Sigmoid colon (tissue), 7 donors: ENCODE results near the gene ESR1. TPM values are rescaled to one million over a fixed set of nuclear protein-coding genes. Genes with fewer than 3 reads are reported as not detected.

Source experiments
- DNase-seq: peaks from one replicate; pipeline ENCODE4 v3.0.0-alpha.2; 2019
- H3K27ac ChIP-seq, 4 donors: fragments of 200-600 bp; sonication (generic); one replicate each; pipeline ENCODE4 v1.5.1; 2016 to 2019; ENCODE audit warnings: mild to moderate bottlenecking in 1 of 4
- H3K27me3 ChIP-seq, 3 donors: fragments of 200-600 bp; sonication (generic); one replicate each; pipeline ENCODE4 v1.5.1; 2019; ENCODE audit warnings: mild to moderate bottlenecking in 1 of 3
- H3K36me3 ChIP-seq, 4 donors: fragments of 200-600 bp; sonication (generic); one replicate each; pipeline ENCODE4 v1.5.1; 2016 to 2019
- H3K4me1 ChIP-seq, 4 donors: fragments of 200-600 bp; sonication (generic); one replicate each; pipeline ENCODE4 v1.5.1; 2017 to 2019
- H3K4me3 ChIP-seq, 4 donors: fragments of 200-600 bp; sonication (generic); one replicate each; pipeline ENCODE4 v1.5.1; 2017 to 2019; ENCODE audit warnings: mild to moderate bottlenecking in 2 of 4, moderate library complexity in 1 of 4
- H3K9me3 ChIP-seq, 4 donors: fragments of 200-600 bp in 3 of 4; sonication (generic) in 3 of 4; one replicate each; pipeline versions ENCODE4 v1.5.1 to v1.6.1; 2013 to 2019
- EP300 ChIP-seq, 4 donors: sonication (generic); formaldehyde crosslinking; IDR thresholded peaks; one replicate each; pipeline ENCODE4 v1.6.1; 2017; ENCODE audit warnings: antibody characterized with exemption in 4 of 4
- POLR2A ChIP-seq, 2 donors: fragments of 450-650 bp; IDR thresholded peaks; one replicate each; pipeline ENCODE4 v1.6.1; 2016; ENCODE audit warnings: antibody characterized with exemption in 2 of 2, mild to moderate bottlenecking in 2 of 2, moderate library complexity in 2 of 2
- POLR2AphosphoS5 ChIP-seq, 4 donors: sonication (generic); formaldehyde crosslinking; IDR thresholded peaks; one replicate each; pipeline ENCODE4 v1.6.1; 2017; ENCODE audit warnings: antibody characterized with exemption in 4 of 4
- WGBS, 2 donors: extraction: QIAGEN DNeasy Blood & Tissue Kit; methylation state at CpG; one replicate each; pipeline ENCODE4 v1.1.7; 2013; 5-methylcytosine and 5-hydroxymethylcytosine counted together
- intact Hi-C: fragments of 100-400 bp; cut with DNase I; formaldehyde crosslinking; loops from one replicate; pipeline ENCODE4 v1.15.1; 2023
- polyA plus RNA-seq, 3 donors: library from polyadenylated mRNA; stranded (reverse); fragments of 200-250 nt; gene quantifications; one replicate each; pipeline ENCODE4 v1.2.3, GENCODE V29; 2013
- total RNA-seq, 4 donors: library from RNA; depleted of rRNA; stranded (reverse); fragments of >200 nt; gene quantifications; one replicate each; pipeline ENCODE4 v1.1.0, GENCODE V29; 2016
- TF ChIP-seq, protein P1 (sequence below), 4 experiments: fragments of 450-650 bp in 3 of 4; fragments of 200-600 bp in 1 of 4; IDR thresholded peaks; one replicate each; pipeline ENCODE4 v1.5.1; 2016 to 2019; ENCODE audit warnings: antibody characterized with exemption in 4 of 4, mild to moderate bottlenecking in 3 of 4, moderate library complexity in 2 of 4
- donor health status: healthy with polysubstance abuse.
- donor health status: Bipolar disorder and iron deficiency.
- donor health status: healthy.

The ESR1 gene
- total and polyA plus RNA-seq, 7 donors = under 0.01 to 2.2 (median 0.91) TPM; not detected in 1

DNA sequence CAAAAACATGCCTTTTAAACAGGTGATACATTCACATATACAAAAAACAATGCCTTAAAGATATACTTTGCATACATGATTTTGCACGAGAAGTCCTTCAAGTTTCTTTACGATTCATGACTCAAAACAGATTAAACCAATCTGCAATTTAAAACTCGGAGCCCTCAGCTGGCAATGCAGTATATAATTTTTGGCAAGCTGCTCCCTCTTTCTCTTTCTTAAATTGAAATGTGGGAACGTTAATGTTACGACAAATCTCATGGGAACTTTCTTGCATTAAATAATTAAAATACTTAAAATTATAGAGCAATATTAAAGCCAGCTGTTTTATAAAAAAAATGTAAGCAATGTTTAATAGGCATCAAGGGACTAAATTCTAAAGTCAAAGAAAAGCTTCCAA, 334.6 kb downstream of the ESR1 start:
- DNase-seq = no peak
- WGBS, 2 donors = 80 to 87% methylated on average over 5 of the region's 5 CpGs
- H3K27me3 ChIP-seq = no peaks in the 10 kb centered on the region
- H3K36me3 ChIP-seq = peaks cover 3 to 84% (median 24%) of the 10 kb centered on the region in 4 donors
- no peak overlapping the region for H3K27ac ChIP-seq
- peaks cover 0 to 12% (median 6%) of the 10 kb centered on the region in 4 donors for H3K4me1 ChIP-seq
- intact Hi-C loops = no loop called here
- H3K4me3 ChIP-seq = no peak overlapping the region
- no peaks in the 10 kb centered on the region for H3K9me3 ChIP-seq
- TF ChIP-seq EP300 (IDR thresholded peaks at IDR 0.05) = no peak
- TF ChIP-seq, protein P1, sequence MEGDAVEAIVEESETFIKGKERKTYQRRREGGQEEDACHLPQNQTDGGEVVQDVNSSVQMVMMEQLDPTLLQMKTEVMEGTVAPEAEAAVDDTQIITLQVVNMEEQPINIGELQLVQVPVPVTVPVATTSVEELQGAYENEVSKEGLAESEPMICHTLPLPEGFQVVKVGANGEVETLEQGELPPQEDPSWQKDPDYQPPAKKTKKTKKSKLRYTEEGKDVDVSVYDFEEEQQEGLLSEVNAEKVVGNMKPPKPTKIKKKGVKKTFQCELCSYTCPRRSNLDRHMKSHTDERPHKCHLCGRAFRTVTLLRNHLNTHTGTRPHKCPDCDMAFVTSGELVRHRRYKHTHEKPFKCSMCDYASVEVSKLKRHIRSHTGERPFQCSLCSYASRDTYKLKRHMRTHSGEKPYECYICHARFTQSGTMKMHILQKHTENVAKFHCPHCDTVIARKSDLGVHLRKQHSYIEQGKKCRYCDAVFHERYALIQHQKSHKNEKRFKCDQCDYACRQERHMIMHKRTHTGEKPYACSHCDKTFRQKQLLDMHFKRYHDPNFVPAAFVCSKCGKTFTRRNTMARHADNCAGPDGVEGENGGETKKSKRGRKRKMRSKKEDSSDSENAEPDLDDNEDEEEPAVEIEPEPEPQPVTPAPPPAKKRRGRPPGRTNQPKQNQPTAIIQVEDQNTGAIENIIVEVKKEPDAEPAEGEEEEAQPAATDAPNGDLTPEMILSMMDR (IDR thresholded peaks at IDR 0.05) = no peak
- TF ChIP-seq POLR2A (IDR thresholded peaks at IDR 0.05) = no peak

DNA sequence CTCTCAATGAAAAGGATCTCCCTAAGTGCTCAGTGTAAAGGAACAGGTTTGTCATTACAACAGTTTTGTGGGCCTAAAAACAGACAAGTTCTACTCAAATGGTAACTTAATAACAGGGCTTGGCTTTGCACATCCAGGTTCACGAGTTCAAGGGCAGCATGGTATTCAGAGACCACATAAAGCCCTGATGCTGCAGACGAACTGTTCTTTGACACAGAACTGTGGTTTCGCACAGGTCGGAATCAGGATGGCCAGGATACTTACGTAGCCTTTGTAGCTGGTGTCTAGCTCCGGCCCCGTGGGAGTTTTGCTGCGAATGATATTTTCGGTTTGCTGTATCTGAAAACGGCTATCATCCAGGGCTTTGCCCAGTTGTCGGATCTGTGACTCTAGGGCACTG, 335.9 kb downstream of the ESR1 start:
- WGBS, 2 donors = 90 to 93% methylated on average over 11 of the region's 11 CpGs
- TF ChIP-seq POLR2A (IDR thresholded peaks at IDR 0.05) = no peak
- no peak for TF ChIP-seq POLR2AphosphoS5 (IDR thresholded peaks at IDR 0.05)
- no peak for TF ChIP-seq EP300 (IDR thresholded peaks at IDR 0.05)
- TF ChIP-seq, protein P1 (IDR thresholded peaks at IDR 0.05) = no peak
- peaks cover 0 to 17% (median 8%) of the 10 kb centered on the region in 4 donors for H3K4me1 ChIP-seq
- intact Hi-C loops = no loop called here
- H3K36me3 ChIP-seq = peaks cover 5 to 89% (median 25%) of the 10 kb centered on the region in 4 donors
- H3K9me3 ChIP-seq = no peaks in the 10 kb centered on the region
- DNase-seq = no peak
- no peak overlapping the region for H3K27ac ChIP-seq
- no peak overlapping the region for H3K4me3 ChIP-seq
- no peaks in the 10 kb centered on the region for H3K27me3 ChIP-seq

DNA sequence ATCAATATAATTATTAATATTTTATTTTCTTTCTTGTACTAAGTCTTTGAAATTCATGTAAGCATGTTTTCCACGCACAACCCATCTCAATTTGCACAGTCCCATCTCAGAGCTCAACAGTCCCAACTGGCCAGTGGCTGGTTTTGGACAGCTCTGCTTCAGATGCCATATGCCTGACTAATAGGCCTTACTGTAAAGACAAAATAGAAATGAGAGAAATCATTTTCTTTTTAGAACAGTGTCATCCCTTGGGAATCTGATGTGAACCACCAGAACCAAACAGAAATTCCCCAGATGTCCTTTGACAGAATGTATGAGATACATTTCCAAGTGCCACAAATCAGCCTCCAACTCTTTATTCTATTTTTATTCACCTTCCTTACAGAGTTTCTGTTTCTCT, 338.9 kb downstream of the ESR1 start:
- TF ChIP-seq POLR2A (IDR thresholded peaks at IDR 0.05) = no peak
- peak in 1 of 4 donors; percentile 11 for TF ChIP-seq POLR2AphosphoS5 (IDR thresholded peaks at IDR 0.05)
- DNase-seq = no peak
- peaks cover 0 to 17% (median 8%) of the 10 kb centered on the region in 4 donors for H3K4me1 ChIP-seq
- H3K36me3 ChIP-seq = peaks cover 13 to 91% (median 32%) of the 10 kb centered on the region in 4 donors
- 92 to 93% methylated on average over 1 of the region's 1 CpG for WGBS, 2 donors
- H3K4me3 ChIP-seq = no peak overlapping the region
- H3K27me3 ChIP-seq = no peaks in the 10 kb centered on the region
- intact Hi-C loops = no loop called here
- peak overlapping the region in 2 of 4 donors; percentile 38 to 41 for H3K27ac ChIP-seq
- H3K9me3 ChIP-seq = no peaks in the 10 kb centered on the region

DNA sequence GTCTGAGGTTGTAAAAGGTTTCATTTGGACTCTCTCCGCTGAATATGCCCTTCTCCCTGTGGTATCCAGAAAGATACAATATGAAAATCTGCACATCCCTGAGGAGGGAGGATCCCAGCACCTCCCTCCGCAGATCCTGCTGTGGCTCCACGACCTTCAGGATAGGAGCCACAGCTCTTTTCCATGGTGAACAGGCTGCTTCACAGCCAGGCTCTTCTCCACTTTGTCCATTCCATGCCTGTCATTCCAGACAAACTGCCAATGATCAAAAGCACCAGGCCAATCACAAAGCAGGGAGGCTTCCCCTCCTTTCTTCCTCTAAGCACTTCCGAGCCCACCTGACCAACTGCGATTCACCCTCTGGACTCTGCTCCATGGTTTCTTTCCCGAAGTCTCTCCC, 339.8 kb downstream of the ESR1 start:
- Histone ChIP-seq H3K9me3 (no peaks in the 10 kb centered on the region), H3K4me1 (peaks cover 0 to 17% (median 8%) of the 10 kb centered on the region in 4 donors), H3K27ac (peak overlapping the region in 2 of 4 donors; percentile 38 to 41), H3K36me3 (peaks cover 13 to 92% (median 32%) of the 10 kb centered on the region in 4 donors), H3K27me3 (no peaks in the 10 kb centered on the region), H3K4me3 (no peak overlapping the region)
- no peak for DNase-seq
- TF ChIP-seq POLR2AphosphoS5 (IDR thresholded peaks at IDR 0.05) (no peak), EP300 (IDR thresholded peaks at IDR 0.05) (no peak), POLR2A (IDR thresholded peaks at IDR 0.05) (no peak)
- TF ChIP-seq, protein P1 (IDR thresholded peaks at IDR 0.05) = no peak
- intact Hi-C loops = no loop called here
- WGBS, 2 donors = 83 to 93% methylated on average over 6 of the region's 6 CpGs

DNA sequence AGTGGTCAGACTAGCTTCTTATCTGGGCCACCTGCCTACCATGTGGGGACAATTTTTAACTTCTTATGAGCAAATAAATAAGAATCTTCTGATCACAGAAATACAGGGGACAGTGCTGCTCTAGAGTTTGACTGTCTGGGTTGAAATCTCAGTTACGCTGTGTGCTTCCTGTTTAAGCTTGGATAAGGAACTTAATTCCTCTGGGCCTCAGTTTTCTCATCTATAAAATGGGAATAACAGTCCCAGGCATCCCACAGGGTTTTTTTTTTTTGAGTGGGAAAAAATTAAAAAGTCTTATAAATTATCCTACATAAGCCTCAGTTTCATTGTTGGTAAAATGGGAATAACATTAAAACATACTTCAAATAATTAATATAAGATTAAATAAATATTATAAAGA, 340.9 kb downstream of the ESR1 start:
- Histone ChIP-seq H3K27me3 (no peaks in the 10 kb centered on the region), H3K9me3 (no peaks in the 10 kb centered on the region), H3K27ac (no peak overlapping the region), H3K4me3 (no peak overlapping the region), H3K4me1 (peaks cover 0 to 17% (median 8%) of the 10 kb centered on the region in 4 donors), H3K36me3 (peaks cover 13 to 92% (median 31%) of the 10 kb centered on the region in 4 donors)
- 95 to 97% methylated on average over 1 of the region's 1 CpG for WGBS, 2 donors
- no peak for TF ChIP-seq POLR2AphosphoS5 (IDR thresholded peaks at IDR 0.05)
- no peak for TF ChIP-seq EP300 (IDR thresholded peaks at IDR 0.05)
- no peak for TF ChIP-seq POLR2A (IDR thresholded peaks at IDR 0.05)
- TF ChIP-seq, protein P1 (IDR thresholded peaks at IDR 0.05) = no peak
- intact Hi-C loops = no loop called here
- DNase-seq = no peak
